Erythroblast (primary cell): Measurements from ENCODE around the gene ZFAND6.

Experiments used
- GATA1 ChIP-seq: IDR thresholded peaks from 2 replicates; pipeline ENCODE4 v1.6.1; 2011; ENCODE audit warnings: low read depth, mild to moderate bottlenecking, control low read depth, low read length, moderate library complexity
- POLR2A ChIP-seq: IDR thresholded peaks from 2 replicates; pipeline ENCODE4 v1.6.1; 2011; ENCODE audit warnings: mild to moderate bottlenecking, low read length

GRCh38 chr15:80151148-80151547 lies 91.7 kb downstream of the ZFAND6 start:
- TF ChIP-seq POLR2A (no peak), GATA1 (no peak)
